GM18499 (cell line): ENCODE measurements around the gene IFFO2.

Source experiments
- ATAC-seq: cut with Tn5 transposase; IDR thresholded peaks from one replicate; pipeline ENCODE4 v1.9.1; 2021; ENCODE audit warnings: moderate number of reproducible peaks; ENCODE audit not compliant: insufficient read depth, unreplicated experiment

Gene IFFO2

GRCh38 chr1:18972991-18973390 is 16.5 kb upstream of the IFFO2 start:
- no peak for ATAC-seq

- ATAC-seq = no peak
These were observed 16.1 kb upstream of the IFFO2 start for GRCh38 chr1:18972531-18972930.

GRCh38 chr1:18970762-18971161 is 14.3 kb upstream of the IFFO2 start:
- no peak for ATAC-seq

GRCh38 chr1:18970358-18970757 is 13.9 kb upstream of the IFFO2 start:
- no peak for ATAC-seq

- no peak for ATAC-seq
These were observed 10.7 kb upstream of the IFFO2 start for GRCh38 chr1:18967066-18967690.

- ATAC-seq = no peak
These were observed 9.0 kb upstream of the IFFO2 start for GRCh38 chr1:18965206-18966173.

- ATAC-seq = no peak
These were observed 7.5 kb upstream of the IFFO2 start for GRCh38 chr1:18963968-18964367.

GRCh38 chr1:18962855-18963737 is 6.6 kb upstream of the IFFO2 start:
- no peak for ATAC-seq

GRCh38 chr1:18962121-18962721 is 5.7 kb upstream of the IFFO2 start:
- no peak for ATAC-seq

- ATAC-seq = no peak
These were observed 4.3 kb upstream of the IFFO2 start for GRCh38 chr1:18960821-18961220.

- no peak for ATAC-seq
These were observed 3.9 kb upstream of the IFFO2 start for GRCh38 chr1:18960409-18960808.

GRCh38 chr1:18959591-18959990 is 3.1 kb upstream of the IFFO2 start:
- ATAC-seq = no peak

GRCh38 chr1:18957532-18958300 is 1.2 kb upstream of the IFFO2 start:
- ATAC-seq = no peak

- ATAC-seq = no peak
These were observed 653 bp upstream of the IFFO2 start for GRCh38 chr1:18957136-18957521.

GRCh38 chr1:18955441-18956192 is 859 bp downstream of the IFFO2 start:
- no peak for ATAC-seq

- ATAC-seq = no peak
These were observed 1.4 kb downstream of the IFFO2 start for GRCh38 chr1:18955131-18955440.

GRCh38 chr1:18954270-18955071 is 2.0 kb downstream of the IFFO2 start:
- no peak for ATAC-seq

GRCh38 chr1:18953731-18954231 is 2.7 kb downstream of the IFFO2 start:
- ATAC-seq = no peak
